IMR-90 (cell line): Measurements from ENCODE around the gene PLD5. TPM values are rescaled to one million over a fixed set of nuclear protein-coding genes. Genes with fewer than 3 reads are reported as not detected.

ENCODE experiments used
- ATAC-seq: fragments of 200-7000 bp; cut with Tn5 transposase; 2 replicates; pipeline ENCODE4 v1.9.1; 2020; ENCODE audit warnings: low read depth, mild to moderate bottlenecking, moderate library complexity
- BruUV-seq: library from RNA; stranded (reverse); fragments of 400-500 nt; replicated peaks from 2 replicates; lab custom pipeline; 2021; lab: Mats Ljungman, UMichigan
- CTCF ChIA-PET: fragments of 300-600 bp; formaldehyde crosslinking; extraction: SDS; loops from one replicate; lab custom pipeline; 2021; ENCODE audit warnings: antibody characterized with exemption; lab: Yijun Ruan, JAX
- POLR2A ChIA-PET: fragments of 300-600 bp; sonication (Branson Sonifier 250); formaldehyde crosslinking; loops from one replicate; lab custom pipeline; 2022; ENCODE audit warnings: antibody characterized with exemption; ENCODE audit not compliant: unreplicated experiment; lab: Charles Lee
- DNase-seq: peaks from one replicate; pipeline ENCODE4 v3.0.0; 2013
- H2AFZ ChIP-seq: replicated peaks from 2 replicates; pipeline ENCODE3; 2013; ENCODE audit warnings: low read length, mild to moderate bottlenecking; ENCODE audit not compliant: poor library complexity
- H2AK5ac ChIP-seq: 2 replicates; pipeline ENCODE4 v1.6.1; 2013; ENCODE audit warnings: low read depth, low read length, inconsistent platforms
- H2AK9ac ChIP-seq: replicated peaks from 2 replicates; pipeline ENCODE3; 2013; ENCODE audit warnings: mild to moderate bottlenecking, low read depth, low read length, moderate library complexity; ENCODE audit not compliant: poor library complexity
- H2BK120ac ChIP-seq: 2 replicates; pipeline ENCODE4 v1.6.1; 2013; ENCODE audit warnings: low read depth, low read length, inconsistent platforms
- H2BK15ac ChIP-seq: 3 replicates; pipeline ENCODE4 v1.6.1; 2013; ENCODE audit warnings: low read depth, low read length, inconsistent platforms
- H2BK20ac ChIP-seq: 2 replicates; pipeline ENCODE4 v1.6.1; 2013; ENCODE audit warnings: low read depth, mild to moderate bottlenecking, inconsistent platforms, low read length, moderate library complexity
- H2BK5ac ChIP-seq: 2 replicates; pipeline ENCODE4 v1.6.1; 2013; ENCODE audit warnings: mild to moderate bottlenecking, low read depth, low read length, inconsistent platforms; ENCODE audit not compliant: poor library complexity, severe bottlenecking
- H3K14ac ChIP-seq: replicated peaks from 2 replicates; pipeline ENCODE4 v1.6.1; 2013; ENCODE audit warnings: low read depth, low read length, inconsistent platforms
- H3K18ac ChIP-seq: 2 replicates; pipeline ENCODE4 v1.6.1; 2013; ENCODE audit warnings: low read depth, low read length, control low read depth
- H3K23ac ChIP-seq: 2 replicates; pipeline ENCODE4 v1.6.1; 2013; ENCODE audit warnings: low read depth, low read length, inconsistent platforms
- H3K27ac ChIP-seq: 2 replicates; pipeline ENCODE4 v1.5.1; 2013; ENCODE audit warnings: mild to moderate bottlenecking, control low read depth, low read length; ENCODE audit not compliant: insufficient read depth
- H3K27me3 ChIP-seq: 2 replicates; pipeline ENCODE4 v1.6.1; 2013; ENCODE audit warnings: low read length; ENCODE audit not compliant: control insufficient read depth, insufficient read depth
- H3K36me3 ChIP-seq: 2 replicates; pipeline ENCODE4 v1.6.1; 2013; ENCODE audit warnings: low read length, mixed read lengths; ENCODE audit not compliant: control insufficient read depth, insufficient read depth
- H3K4ac ChIP-seq: 2 replicates; pipeline ENCODE4 v1.6.1; 2013; ENCODE audit warnings: low read depth, low read length, inconsistent platforms
- H3K4me1 ChIP-seq: 2 replicates; pipeline ENCODE4 v1.6.1; 2013; ENCODE audit warnings: low read length, mixed read lengths; ENCODE audit not compliant: control insufficient read depth, insufficient read depth
- H3K4me2 ChIP-seq: 2 replicates; pipeline ENCODE4 v1.6.1; 2013; ENCODE audit warnings: low read depth, mild to moderate bottlenecking, control low read depth, low read length, moderate library complexity
- H3K4me3 ChIP-seq: 2 replicates; pipeline ENCODE4 v1.5.1; 2013; ENCODE audit warnings: low read depth, mild to moderate bottlenecking, control low read depth, low read length, moderate library complexity; ENCODE audit not compliant: insufficient read depth
- H3K56ac ChIP-seq: 2 replicates; pipeline ENCODE4 v1.6.1; 2013; ENCODE audit warnings: low read length, inconsistent platforms; ENCODE audit not compliant: insufficient read depth; ENCODE audit errors: extremely low read depth
- H3K79me1 ChIP-seq, 2 experiments: 2 replicates each; pipeline ENCODE4 v1.6.1; 2013; ENCODE audit warnings: low read length in 2 of 2, inconsistent platforms in 1 of 2, low read depth in 1 of 2
- H3K9ac ChIP-seq: 2 replicates; pipeline ENCODE4 v1.6.1; 2013; ENCODE audit warnings: low read depth, low read length, control low read depth
- H3K9me1 ChIP-seq: 2 replicates; pipeline ENCODE4 v1.6.1; 2013; ENCODE audit warnings: low read length, inconsistent platforms; ENCODE audit not compliant: insufficient read depth
- H3K9me3 ChIP-seq: 2 replicates; pipeline ENCODE4 v1.6.1; 2013; ENCODE audit warnings: low read length; ENCODE audit not compliant: control insufficient read depth, insufficient read depth
- H4K20me1 ChIP-seq: 2 replicates; pipeline ENCODE4 v1.6.1; 2013; ENCODE audit warnings: low read length, inconsistent platforms; ENCODE audit not compliant: insufficient read depth
- H4K5ac ChIP-seq: 2 replicates; pipeline ENCODE4 v1.6.1; 2013; ENCODE audit warnings: mild to moderate bottlenecking, low read depth, low read length, control low read depth
- H4K8ac ChIP-seq, 2 experiments: 2 replicates each; pipeline ENCODE4 v1.6.1; 2013; ENCODE audit warnings: low read depth in 2 of 2, low read length in 2 of 2, control low read depth in 1 of 2, inconsistent platforms in 1 of 2
- H4K91ac ChIP-seq: 2 replicates; pipeline ENCODE4 v1.6.1; 2013; ENCODE audit warnings: low read depth, low read length, inconsistent platforms; ENCODE audit not compliant: insufficient read depth
- CEBPB ChIP-seq: IDR thresholded peaks from 2 replicates; pipeline ENCODE4 v1.6.1; 2012; ENCODE audit warnings: low read depth, low read length, improper control_type of control experiment
- CHD1 ChIP-seq: IDR thresholded peaks from 2 replicates; pipeline ENCODE4 v1.6.1; 2012; ENCODE audit warnings: low read depth, low read length, improper control_type of control experiment
- CTCF ChIP-seq: conservative IDR thresholded peaks from 2 replicates; pipeline ENCODE4 v1.5.1; 2012; ENCODE audit warnings: mild to moderate bottlenecking, low read depth, low read length, improper control_type of control experiment
- MXI1 ChIP-seq: IDR thresholded peaks from 2 replicates; pipeline ENCODE4 v1.6.1; 2012; ENCODE audit warnings: low read depth, mild to moderate bottlenecking, low read length, moderate library complexity, borderline replicate concordance
- RCOR1 ChIP-seq: IDR thresholded peaks from 2 replicates; pipeline ENCODE4 v1.6.1; 2012; ENCODE audit warnings: mild to moderate bottlenecking, low read length, improper control_type of control experiment; ENCODE audit not compliant: insufficient replicate concordance
- USF2 ChIP-seq: fragments of 150-350 bp; IDR thresholded peaks from 2 replicates; pipeline ENCODE4 v1.6.1; 2017; ENCODE audit warnings: mild to moderate bottlenecking, antibody characterized with exemption, low read length, low read depth
- WGBS, 2 experiments: methylation state at CpG; one replicate each; pipeline versions ENCODE4 v1.1.5 to v1.1.7; 2013; ENCODE audit warnings: missing lambda C conversion rate in 2 of 2; ENCODE audit not compliant: insufficient read length in 1 of 2; ENCODE audit errors: extremely low coverage in 2 of 2; 5-methylcytosine and 5-hydroxymethylcytosine counted together
- dilution Hi-C: fragments of 300-500 bp; cut with HindIII; formaldehyde crosslinking; loops from one replicate; pipeline ENCODE4 v1.14.3; 2018; ENCODE audit warnings: low sequenced_read_pairs; ENCODE audit not compliant: unreplicated experiment
- in situ Hi-C: fragments of 300-500 bp; cut with MboI; formaldehyde crosslinking; loops from 3 replicates; pipeline ENCODE4 v1.14.3; 2019; ENCODE audit warnings: low sequenced_read_pairs, inconsistent platforms, mixed read lengths
- intact Hi-C: fragments of 100-400 bp; cut with micrococcal nuclease; formaldehyde crosslinking; loops from 2 replicates; pipeline ENCODE4 v1.10.0; 2022
- polyA plus RNA-seq, 3 experiments: library from polyadenylated mRNA; depleted of rRNA; stranded (reverse); fragments of >200 nt; gene quantifications; 2 replicates each; pipeline ENCODE4 v1.2.3, GENCODE V29; 2012; ENCODE audit warnings: low replicate concordance in 1 of 3
- total RNA-seq: library from RNA; depleted of rRNA; stranded (reverse); fragments of >200 nt; gene quantifications from 2 replicates; pipeline ENCODE4 v1.2.3, GENCODE V29; 2012

Gene PLD5
- total and polyA plus RNA-seq, 2 of the 4 experiments (the other 2 are of a cell fraction), result not detected

- no peak overlapping the region for H3K4ac ChIP-seq
- H4K8ac ChIP-seq, result no peak overlapping the region
- H3K9me1 ChIP-seq, result no peaks in the 10 kb centered on the region
- H2BK120ac ChIP-seq, result no peak overlapping the region
- in situ Hi-C loops (no loop called here), intact Hi-C loops (no loop called here), dilution Hi-C loops (no loop called here)
- H2BK15ac ChIP-seq, result no peak overlapping the region
- H3K4me1 ChIP-seq, result no peaks in the 10 kb centered on the region
- ATAC-seq, result no peak
- H2AFZ ChIP-seq, result no peak overlapping the region
- no peak overlapping the region for H3K18ac ChIP-seq
- no peak overlapping the region for H3K14ac ChIP-seq
- WGBS, 2 experiments, result no CpG with 5 or more reads among the region's 2 CpGs
- TF ChIP-seq CHD1, result no peak
- no peak for TF ChIP-seq USF2
- TF ChIP-seq RCOR1, result no peak
- no peak for TF ChIP-seq CEBPB
- TF ChIP-seq MXI1, result no peak
- TF ChIP-seq CTCF, result no peak
- H3K23ac ChIP-seq, result no peak overlapping the region
- no peak overlapping the region for H3K4me3 ChIP-seq
- H3K56ac ChIP-seq, result no peak overlapping the region
- no peak overlapping the region for H4K91ac ChIP-seq
- H3K79me1 ChIP-seq, result no peaks in the 10 kb centered on the region
- H3K9ac ChIP-seq, result no peak overlapping the region
- H4K20me1 ChIP-seq, result no peaks in the 10 kb centered on the region
- H4K5ac ChIP-seq, result no peak overlapping the region
- no peak overlapping the region for H2AK9ac ChIP-seq
- H3K27ac ChIP-seq, result no peak overlapping the region
- H3K27me3 ChIP-seq, result no peaks in the 10 kb centered on the region
- no peak overlapping the region for H2BK20ac ChIP-seq
- ChIA-PET POLR2A (no interaction called here), CTCF (no interaction called here)
- H3K4me2 ChIP-seq, result no peak overlapping the region
- DNase-seq, result no peak
- no peak overlapping the region for H2AK5ac ChIP-seq
- H3K9me3 ChIP-seq, result peaks cover 12% of the 10 kb centered on the region; the same call in 1 of the 2 replicates
- no peak overlapping the region for H2BK5ac ChIP-seq
- BruUV-seq, result no TSS peak
- H3K36me3 ChIP-seq, result no peaks in the 10 kb centered on the region
These were observed 440.8 kb downstream of the PLD5 start for GRCh38 chr1:242083742-242084141.
